GM12878 (cell line): Measurements from ENCODE around the gene LMLN. TPM values are rescaled to one million over a fixed set of nuclear protein-coding genes. Genes with fewer than 3 reads are reported as not detected.

Experiments used
- ATF2 ChIP-seq: IDR thresholded peaks from 2 replicates; pipeline ENCODE4 v1.6.1; 2012; ENCODE audit warnings: low read length, inconsistent platforms
- CBX5 ChIP-seq: sonication (generic); IDR thresholded peaks from 2 replicates; pipeline ENCODE4 v1.6.1; 2016; ENCODE audit warnings: low read depth, moderate library complexity, mild to moderate bottlenecking, inconsistent platforms
- ESRRA ChIP-seq: IDR thresholded peaks from 2 replicates; pipeline ENCODE4 v1.6.1; 2012; ENCODE audit warnings: mild to moderate bottlenecking, low read length, improper control_type of control experiment
- IKZF1 ChIP-seq: fragments of 450-650 bp; conservative IDR thresholded peaks from 2 replicates; pipeline ENCODE4 v1.6.1; 2017; ENCODE audit warnings: antibody characterized with exemption, mild to moderate bottlenecking
- JUND ChIP-seq: IDR thresholded peaks from 2 replicates; pipeline ENCODE4 v1.6.1; 2012; ENCODE audit warnings: low read depth, mild to moderate bottlenecking, low read length, improper control_type of control experiment, moderate library complexity
- MEF2A ChIP-seq: IDR thresholded peaks from 2 replicates; pipeline ENCODE4 v1.6.1; 2011; ENCODE audit warnings: low read depth, mild to moderate bottlenecking, low read length, moderate library complexity; ENCODE audit not compliant: insufficient read depth
- RAD51 ChIP-seq: fragments of 450-650 bp; IDR thresholded peaks from 2 replicates; pipeline ENCODE4 v1.6.1; 2016; ENCODE audit warnings: moderate library complexity, mild to moderate bottlenecking, inconsistent platforms
- RFX5 ChIP-seq: IDR thresholded peaks from 2 replicates; pipeline ENCODE4 v1.6.1; 2011; ENCODE audit warnings: low read depth, low read length, improper control_type of control experiment
- RUNX3 ChIP-seq: IDR thresholded peaks from 2 replicates; pipeline ENCODE4 v1.6.1; 2012; ENCODE audit warnings: low read length, inconsistent platforms
- SIN3A ChIP-seq: IDR thresholded peaks from 2 replicates; pipeline ENCODE4 v1.6.1; 2012; ENCODE audit warnings: low read depth, low read length, improper control_type of control experiment
- SMC3 ChIP-seq: IDR thresholded peaks from 2 replicates; pipeline ENCODE4 v1.6.1; 2011; ENCODE audit warnings: low read length, improper control_type of control experiment, borderline replicate concordance
- SRF ChIP-seq, 2 experiments: IDR thresholded peaks; 2 replicates each; pipeline ENCODE4 v1.6.1; 2011; ENCODE audit warnings: low read depth in 2 of 2, low read length in 2 of 2, mild to moderate bottlenecking in 1 of 2, moderate library complexity in 1 of 2
- SUPT20H ChIP-seq: IDR thresholded peaks from 2 replicates; pipeline ENCODE4 v1.6.1; 2011; ENCODE audit warnings: low read depth, mild to moderate bottlenecking, low read length, moderate library complexity, borderline replicate concordance; ENCODE audit not compliant: control insufficient read depth
- ZBED1 ChIP-seq: IDR thresholded peaks from 2 replicates; pipeline ENCODE4 v1.6.1; 2016; ENCODE audit warnings: borderline replicate concordance
- polyA plus RNA-seq, 11 experiments: library from polyadenylated mRNA; depleted of rRNA in 4 of 11; unstranded in 6 of 11; stranded (reverse) in 5 of 11; fragments of >200 nt; fragmentation: Nextera tagmentation in 4 of 11; fragmentation: Illumina TruSeq in 1 of 11; extraction: Ambion mirVana in 4 of 11; extraction: Trizol in 1 of 11; gene quantifications; 1 replicate in 1 of 11; 2 replicates in 10 of 11; pipeline versions ENCODE4 v1.2.1 to v1.2.3, GENCODE V29; 2011 to 2016; ENCODE audit warnings: inconsistent platforms in 2 of 11, missing spikeins in 2 of 11, low read depth in 1 of 11
- total RNA-seq, 4 experiments: library from RNA; depleted of rRNA in 3 of 4; stranded (reverse); fragments of >200 nt in 3 of 4; fragmentation: Illumina TruSeq in 1 of 4; extraction: Trizol in 1 of 4; gene quantifications; 2 replicates each; pipeline versions ENCODE4 v1.2.1 to v1.2.3, GENCODE V29; 2013 to 2021
- TF ChIP-seq, protein P1 (sequence below): IDR thresholded peaks from 2 replicates; pipeline ENCODE4 v1.6.1; 2011; ENCODE audit warnings: mild to moderate bottlenecking, low read depth, low read length, moderate library complexity; ENCODE audit not compliant: insufficient replicate concordance
- TF ChIP-seq, protein P2 (sequence below): fragments of 450-650 bp; IDR thresholded peaks from 2 replicates; pipeline ENCODE4 v1.6.1; 2014; ENCODE audit warnings: mild to moderate bottlenecking
- TF ChIP-seq, protein P3 (sequence below): fragments of 450-650 bp; IDR thresholded peaks from 2 replicates; pipeline ENCODE4 v1.6.1; 2017; ENCODE audit warnings: antibody characterized with exemption, mild to moderate bottlenecking, moderate library complexity
- TF ChIP-seq, protein P4 (sequence below): fragments of 450-650 bp; IDR thresholded peaks from 2 replicates; pipeline ENCODE4 v1.6.1; 2017; ENCODE audit warnings: low read depth, mild to moderate bottlenecking, moderate library complexity
- TF ChIP-seq, protein P5 (sequence below): IDR thresholded peaks from 2 replicates; pipeline ENCODE4 v1.6.1; 2012; ENCODE audit warnings: low read depth, low read length, improper control_type of control experiment

LMLN gene
- total and polyA plus RNA-seq, 10 of the 15 experiments (the other 5 are each of a cell fraction or from before 2014, with no cell fraction given): 0.02 to 1.7 (median 0.81) TPM

DNA sequence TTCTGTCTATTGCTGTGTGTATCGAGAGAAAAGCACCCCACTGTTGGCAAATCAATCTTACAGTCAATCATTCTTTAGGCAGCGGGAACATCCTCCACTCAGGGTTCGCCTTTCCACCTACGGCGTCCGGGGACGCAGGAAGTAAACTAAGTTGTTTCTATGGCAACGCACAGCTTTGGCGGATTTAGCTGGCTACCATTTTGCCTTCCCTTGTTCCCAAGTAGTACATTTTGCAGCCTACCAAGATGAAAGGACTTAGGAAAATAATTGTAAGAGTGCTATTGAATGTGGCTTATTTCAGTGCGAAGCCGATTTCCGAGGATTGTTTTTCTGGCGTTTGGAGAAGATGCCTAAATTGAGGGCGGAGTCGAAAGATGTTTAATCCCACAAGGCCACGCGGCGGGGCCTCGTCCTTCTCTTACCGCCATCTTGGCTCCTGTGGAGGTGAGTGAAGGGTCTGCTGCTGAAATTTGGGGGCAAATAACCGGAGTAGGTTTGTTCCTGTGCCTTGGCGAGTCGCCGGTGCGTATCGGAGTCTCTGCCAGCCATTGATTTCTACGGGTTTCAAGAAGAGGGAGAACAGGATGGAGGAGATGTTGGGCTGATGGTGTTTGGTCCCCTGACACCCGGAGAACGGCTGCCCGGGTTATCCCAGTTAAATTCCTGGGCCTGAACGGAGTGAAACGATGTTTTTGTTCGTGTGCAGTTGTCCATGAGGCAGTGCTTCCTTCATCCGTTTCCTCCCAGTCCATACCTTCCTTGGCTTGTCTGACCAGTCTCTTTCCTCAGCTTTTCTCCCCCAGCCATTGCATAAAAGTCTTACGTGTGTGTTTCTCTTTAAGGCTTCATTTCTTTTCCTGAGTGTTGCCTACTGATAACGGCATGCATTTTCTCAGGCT is 10.0 kb upstream of the LMLN start, which contains the start of gene RPL35A (continued):
- TF ChIP-seq, protein P1, sequence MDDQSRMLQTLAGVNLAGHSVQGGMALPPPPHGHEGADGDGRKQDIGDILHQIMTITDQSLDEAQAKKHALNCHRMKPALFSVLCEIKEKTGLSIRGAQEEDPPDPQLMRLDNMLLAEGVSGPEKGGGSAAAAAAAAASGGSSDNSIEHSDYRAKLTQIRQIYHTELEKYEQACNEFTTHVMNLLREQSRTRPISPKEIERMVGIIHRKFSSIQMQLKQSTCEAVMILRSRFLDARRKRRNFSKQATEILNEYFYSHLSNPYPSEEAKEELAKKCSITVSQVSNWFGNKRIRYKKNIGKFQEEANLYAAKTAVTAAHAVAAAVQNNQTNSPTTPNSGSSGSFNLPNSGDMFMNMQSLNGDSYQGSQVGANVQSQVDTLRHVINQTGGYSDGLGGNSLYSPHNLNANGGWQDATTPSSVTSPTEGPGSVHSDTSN: peak; percentile 78
- TF ChIP-seq, protein P2, sequence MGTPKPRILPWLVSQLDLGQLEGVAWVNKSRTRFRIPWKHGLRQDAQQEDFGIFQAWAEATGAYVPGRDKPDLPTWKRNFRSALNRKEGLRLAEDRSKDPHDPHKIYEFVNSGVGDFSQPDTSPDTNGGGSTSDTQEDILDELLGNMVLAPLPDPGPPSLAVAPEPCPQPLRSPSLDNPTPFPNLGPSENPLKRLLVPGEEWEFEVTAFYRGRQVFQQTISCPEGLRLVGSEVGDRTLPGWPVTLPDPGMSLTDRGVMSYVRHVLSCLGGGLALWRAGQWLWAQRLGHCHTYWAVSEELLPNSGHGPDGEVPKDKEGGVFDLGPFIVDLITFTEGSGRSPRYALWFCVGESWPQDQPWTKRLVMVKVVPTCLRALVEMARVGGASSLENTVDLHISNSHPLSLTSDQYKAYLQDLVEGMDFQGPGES: 0 out of 2 replicates have a peak, but pooled peaks have one; percentile 54
- TF ChIP-seq, protein P3, sequence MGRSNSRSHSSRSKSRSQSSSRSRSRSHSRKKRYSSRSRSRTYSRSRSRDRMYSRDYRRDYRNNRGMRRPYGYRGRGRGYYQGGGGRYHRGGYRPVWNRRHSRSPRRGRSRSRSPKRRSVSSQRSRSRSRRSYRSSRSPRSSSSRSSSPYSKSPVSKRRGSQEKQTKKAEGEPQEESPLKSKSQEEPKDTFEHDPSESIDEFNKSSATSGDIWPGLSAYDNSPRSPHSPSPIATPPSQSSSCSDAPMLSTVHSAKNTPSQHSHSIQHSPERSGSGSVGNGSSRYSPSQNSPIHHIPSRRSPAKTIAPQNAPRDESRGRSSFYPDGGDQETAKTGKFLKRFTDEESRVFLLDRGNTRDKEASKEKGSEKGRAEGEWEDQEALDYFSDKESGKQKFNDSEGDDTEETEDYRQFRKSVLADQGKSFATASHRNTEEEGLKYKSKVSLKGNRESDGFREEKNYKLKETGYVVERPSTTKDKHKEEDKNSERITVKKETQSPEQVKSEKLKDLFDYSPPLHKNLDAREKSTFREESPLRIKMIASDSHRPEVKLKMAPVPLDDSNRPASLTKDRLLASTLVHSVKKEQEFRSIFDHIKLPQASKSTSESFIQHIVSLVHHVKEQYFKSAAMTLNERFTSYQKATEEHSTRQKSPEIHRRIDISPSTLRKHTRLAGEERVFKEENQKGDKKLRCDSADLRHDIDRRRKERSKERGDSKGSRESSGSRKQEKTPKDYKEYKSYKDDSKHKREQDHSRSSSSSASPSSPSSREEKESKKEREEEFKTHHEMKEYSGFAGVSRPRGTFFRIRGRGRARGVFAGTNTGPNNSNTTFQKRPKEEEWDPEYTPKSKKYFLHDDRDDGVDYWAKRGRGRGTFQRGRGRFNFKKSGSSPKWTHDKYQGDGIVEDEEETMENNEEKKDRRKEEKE: no peak
- no peak; the same call in 1 of the 2 replicates for TF ChIP-seq ESRRA
- no peak for TF ChIP-seq JUND
- peak; percentile 25; the same call in 1 of the 2 replicates for TF ChIP-seq ATF2
- peak; percentile 18; the same call in 1 of the 2 replicates for TF ChIP-seq SMC3
- 0 out of 2 replicates have a peak, but pooled peaks have one; percentile 20 for TF ChIP-seq MEF2A
- TF ChIP-seq, protein P4, sequence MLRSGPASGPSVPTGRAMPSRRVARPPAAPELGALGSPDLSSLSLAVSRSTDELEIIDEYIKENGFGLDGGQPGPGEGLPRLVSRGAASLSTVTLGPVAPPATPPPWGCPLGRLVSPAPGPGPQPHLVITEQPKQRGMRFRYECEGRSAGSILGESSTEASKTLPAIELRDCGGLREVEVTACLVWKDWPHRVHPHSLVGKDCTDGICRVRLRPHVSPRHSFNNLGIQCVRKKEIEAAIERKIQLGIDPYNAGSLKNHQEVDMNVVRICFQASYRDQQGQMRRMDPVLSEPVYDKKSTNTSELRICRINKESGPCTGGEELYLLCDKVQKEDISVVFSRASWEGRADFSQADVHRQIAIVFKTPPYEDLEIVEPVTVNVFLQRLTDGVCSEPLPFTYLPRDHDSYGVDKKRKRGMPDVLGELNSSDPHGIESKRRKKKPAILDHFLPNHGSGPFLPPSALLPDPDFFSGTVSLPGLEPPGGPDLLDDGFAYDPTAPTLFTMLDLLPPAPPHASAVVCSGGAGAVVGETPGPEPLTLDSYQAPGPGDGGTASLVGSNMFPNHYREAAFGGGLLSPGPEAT: peak; percentile 81
- TF ChIP-seq RAD51: peak; percentile 54
- TF ChIP-seq, protein P5, sequence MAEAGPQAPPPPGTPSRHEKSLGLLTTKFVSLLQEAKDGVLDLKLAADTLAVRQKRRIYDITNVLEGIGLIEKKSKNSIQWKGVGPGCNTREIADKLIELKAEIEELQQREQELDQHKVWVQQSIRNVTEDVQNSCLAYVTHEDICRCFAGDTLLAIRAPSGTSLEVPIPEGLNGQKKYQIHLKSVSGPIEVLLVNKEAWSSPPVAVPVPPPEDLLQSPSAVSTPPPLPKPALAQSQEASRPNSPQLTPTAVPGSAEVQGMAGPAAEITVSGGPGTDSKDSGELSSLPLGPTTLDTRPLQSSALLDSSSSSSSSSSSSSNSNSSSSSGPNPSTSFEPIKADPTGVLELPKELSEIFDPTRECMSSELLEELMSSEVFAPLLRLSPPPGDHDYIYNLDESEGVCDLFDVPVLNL: no peak
- peak; percentile 40 for TF ChIP-seq IKZF1
- no peak for TF ChIP-seq SUPT20H
- TF ChIP-seq CBX5: peak; percentile 36
- peak; percentile 42; the same call in 1 of the 2 replicates for TF ChIP-seq RFX5
- TF ChIP-seq ZBED1: peak; percentile 11; the same call in 1 of the 2 replicates
- TF ChIP-seq RUNX3: peak; percentile 73
- peak; percentile 98 for TF ChIP-seq SIN3A
- no peak for TF ChIP-seq SRF (IDR thresholded peaks at IDR 0.05; ENCODE audit: low read depth in 2 of 2, low read length in 2 of 2)
